Measurements from ENCODE around the gene SELENOV.

SELENOV gene

GRCh38 chr19:39508629-39509028, 6.3 kb upstream of the SELENOV start:
- TF ChIP-seq ZC3H10 (CRISPR knock-in tag; IDR thresholded peaks at IDR 0.05) (no peak), GLIS3 (CRISPR knock-in tag; IDR thresholded peaks at IDR 0.05) (no peak), ZNF8 (CRISPR knock-in tag; IDR thresholded peaks at IDR 0.05) (no peak), PPARA (CRISPR knock-in tag; IDR thresholded peaks at IDR 0.05; ENCODE audit: borderline replicate concordance) (no peak), ESRRG (CRISPR knock-in tag; IDR thresholded peaks at IDR 0.05) (no peak), ZFP3 (CRISPR knock-in tag; IDR thresholded peaks at IDR 0.05) (no peak), BACH2 (CRISPR knock-in tag; IDR thresholded peaks at IDR 0.05; ENCODE audit: borderline replicate concordance) (no peak), POU6F1 (CRISPR knock-in tag; IDR thresholded peaks at IDR 0.05; ENCODE audit: borderline replicate concordance, low read depth) (no peak), CSDC2 (CRISPR knock-in tag; IDR thresholded peaks at IDR 0.05) (no peak), TOX (CRISPR knock-in tag; IDR thresholded peaks at IDR 0.05; ENCODE audit: borderline replicate concordance) (no peak), ZNF70 (CRISPR knock-in tag; IDR thresholded peaks at IDR 0.05) (no peak), OSR1 (CRISPR knock-in tag; IDR thresholded peaks at IDR 0.05) (no peak), SNAI2 (CRISPR knock-in tag; IDR thresholded peaks at IDR 0.05) (no peak), PATZ1 (CRISPR knock-in tag; IDR thresholded peaks at IDR 0.05; ENCODE audit: borderline replicate concordance) (no peak), TSHZ2 (CRISPR knock-in tag; IDR thresholded peaks at IDR 0.05) (no peak), RARB (CRISPR knock-in tag; IDR thresholded peaks at IDR 0.05) (no peak), ZFP30 (CRISPR knock-in tag; IDR thresholded peaks at IDR 0.05) (no peak)
- TF ChIP-seq, protein P1, sequence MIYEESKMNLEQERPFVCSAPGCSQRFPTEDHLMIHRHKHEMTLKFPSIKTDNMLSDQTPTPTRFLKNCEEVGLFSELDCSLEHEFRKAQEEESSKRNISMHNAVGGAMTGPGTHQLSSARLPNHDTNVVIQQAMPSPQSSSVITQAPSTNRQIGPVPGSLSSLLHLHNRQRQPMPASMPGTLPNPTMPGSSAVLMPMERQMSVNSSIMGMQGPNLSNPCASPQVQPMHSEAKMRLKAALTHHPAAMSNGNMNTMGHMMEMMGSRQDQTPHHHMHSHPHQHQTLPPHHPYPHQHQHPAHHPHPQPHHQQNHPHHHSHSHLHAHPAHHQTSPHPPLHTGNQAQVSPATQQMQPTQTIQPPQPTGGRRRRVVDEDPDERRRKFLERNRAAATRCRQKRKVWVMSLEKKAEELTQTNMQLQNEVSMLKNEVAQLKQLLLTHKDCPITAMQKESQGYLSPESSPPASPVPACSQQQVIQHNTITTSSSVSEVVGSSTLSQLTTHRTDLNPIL (CRISPR knock-in tag; IDR thresholded peaks at IDR 0.05; ENCODE audit: low read depth), result no peak
- no peak for ATAC-seq

GRCh38 chr19:39509233-39509632, 5.7 kb upstream of the SELENOV start:
- no peak for ATAC-seq
- no peak for TF ChIP-seq SNAI2 (CRISPR knock-in tag; IDR thresholded peaks at IDR 0.05)
- no peak for TF ChIP-seq ZNF8 (CRISPR knock-in tag; IDR thresholded peaks at IDR 0.05)
- no peak for TF ChIP-seq ZNF70 (CRISPR knock-in tag; IDR thresholded peaks at IDR 0.05)
- no peak for TF ChIP-seq POU6F1 (CRISPR knock-in tag; IDR thresholded peaks at IDR 0.05; ENCODE audit: borderline replicate concordance, low read depth)
- TF ChIP-seq BACH2 (CRISPR knock-in tag; IDR thresholded peaks at IDR 0.05; ENCODE audit: borderline replicate concordance), result no peak
- no peak for TF ChIP-seq GLIS3 (CRISPR knock-in tag; IDR thresholded peaks at IDR 0.05)
- no peak for TF ChIP-seq ESRRG (CRISPR knock-in tag; IDR thresholded peaks at IDR 0.05)
- TF ChIP-seq ZFP3 (CRISPR knock-in tag; IDR thresholded peaks at IDR 0.05), result no peak
- TF ChIP-seq, protein P2, sequence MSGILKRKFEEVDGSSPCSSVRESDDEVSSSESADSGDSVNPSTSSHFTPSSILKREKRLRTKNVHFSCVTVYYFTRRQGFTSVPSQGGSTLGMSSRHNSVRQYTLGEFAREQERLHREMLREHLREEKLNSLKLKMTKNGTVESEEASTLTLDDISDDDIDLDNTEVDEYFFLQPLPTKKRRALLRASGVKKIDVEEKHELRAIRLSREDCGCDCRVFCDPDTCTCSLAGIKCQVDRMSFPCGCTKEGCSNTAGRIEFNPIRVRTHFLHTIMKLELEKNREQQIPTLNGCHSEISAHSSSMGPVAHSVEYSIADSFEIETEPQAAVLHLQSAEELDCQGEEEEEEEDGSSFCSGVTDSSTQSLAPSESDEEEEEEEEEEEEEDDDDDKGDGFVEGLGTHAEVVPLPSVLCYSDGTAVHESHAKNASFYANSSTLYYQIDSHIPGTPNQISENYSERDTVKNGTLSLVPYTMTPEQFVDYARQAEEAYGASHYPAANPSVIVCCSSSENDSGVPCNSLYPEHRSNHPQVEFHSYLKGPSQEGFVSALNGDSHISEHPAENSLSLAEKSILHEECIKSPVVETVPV (CRISPR knock-in tag; IDR thresholded peaks at IDR 0.05), result no peak
- TF ChIP-seq TCF4 (CRISPR knock-in tag; IDR thresholded peaks at IDR 0.05; ENCODE audit: borderline replicate concordance), result no peak
- TF ChIP-seq ZC3H10 (CRISPR knock-in tag; IDR thresholded peaks at IDR 0.05), result no peak
- TF ChIP-seq OSR1 (CRISPR knock-in tag; IDR thresholded peaks at IDR 0.05), result no peak
- TF ChIP-seq ISL1 (CRISPR knock-in tag; IDR thresholded peaks at IDR 0.05), result no peak
- no peak for TF ChIP-seq PATZ1 (CRISPR knock-in tag; IDR thresholded peaks at IDR 0.05; ENCODE audit: borderline replicate concordance)
- no peak for TF ChIP-seq ARNTL (CRISPR knock-in tag; IDR thresholded peaks at IDR 0.05; ENCODE audit: borderline replicate concordance, low read depth)
- TF ChIP-seq RARB (CRISPR knock-in tag; IDR thresholded peaks at IDR 0.05), result no peak
- TF ChIP-seq TOX (CRISPR knock-in tag; IDR thresholded peaks at IDR 0.05; ENCODE audit: borderline replicate concordance), result no peak
- TF ChIP-seq ZFP30 (CRISPR knock-in tag; IDR thresholded peaks at IDR 0.05), result no peak
- TF ChIP-seq TSHZ2 (CRISPR knock-in tag; IDR thresholded peaks at IDR 0.05), result no peak
